ENCODE results near the gene FYN.

FYN gene

DNA sequence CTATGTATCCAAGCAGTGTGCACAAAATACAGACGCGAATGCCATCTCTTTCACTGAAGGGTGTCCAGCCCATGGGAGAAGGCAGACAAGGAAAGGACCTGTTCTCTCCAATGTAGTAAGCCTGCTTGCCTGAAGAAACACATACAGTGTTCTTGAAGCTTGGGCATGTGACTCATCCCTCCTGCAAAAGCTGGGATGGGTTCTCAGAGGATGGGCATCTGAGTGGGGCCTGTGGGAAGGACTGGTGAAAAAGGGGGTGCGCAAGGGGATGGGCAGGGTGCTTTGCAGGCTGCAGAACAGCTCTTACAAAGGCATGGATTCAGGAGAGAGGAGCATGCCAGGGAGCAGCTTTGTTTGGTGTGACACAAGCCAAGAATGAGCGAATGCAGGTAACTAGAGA is 128.1 kb downstream of the FYN start:
- CTCF ChIA-PET, result no interaction called here
- no peak for DNase-seq (ENCODE audit: extremely low spot score)
- POLR2A ChIA-PET, result no interaction called here
- TF ChIP-seq NFRKB (IDR thresholded peaks at IDR 0.05) (no peak), FOXA1 (IDR thresholded peaks at IDR 0.05) (no peak), TARDBP (IDR thresholded peaks at IDR 0.05) (no peak), BHLHE40 (IDR thresholded peaks at IDR 0.05; ENCODE audit: borderline replicate concordance) (no peak), CTBP1 (IDR thresholded peaks at IDR 0.05; ENCODE audit: borderline replicate concordance) (no peak), SP1 (IDR thresholded peaks at IDR 0.05) (no peak), HDGF (IDR thresholded peaks at IDR 0.05; ENCODE audit: borderline replicate concordance) (no peak), FOXK2 (IDR thresholded peaks at IDR 0.05) (no peak), ARNT (IDR thresholded peaks at IDR 0.05) (no peak), SUZ12 (IDR thresholded peaks at IDR 0.05) (no peak), LEF1 (IDR thresholded peaks at IDR 0.05; ENCODE audit: borderline replicate concordance) (no peak), L3MBTL2 (conservative IDR thresholded peaks at IDR 0.05) (no peak)
- TF ChIP-seq, protein P1, sequence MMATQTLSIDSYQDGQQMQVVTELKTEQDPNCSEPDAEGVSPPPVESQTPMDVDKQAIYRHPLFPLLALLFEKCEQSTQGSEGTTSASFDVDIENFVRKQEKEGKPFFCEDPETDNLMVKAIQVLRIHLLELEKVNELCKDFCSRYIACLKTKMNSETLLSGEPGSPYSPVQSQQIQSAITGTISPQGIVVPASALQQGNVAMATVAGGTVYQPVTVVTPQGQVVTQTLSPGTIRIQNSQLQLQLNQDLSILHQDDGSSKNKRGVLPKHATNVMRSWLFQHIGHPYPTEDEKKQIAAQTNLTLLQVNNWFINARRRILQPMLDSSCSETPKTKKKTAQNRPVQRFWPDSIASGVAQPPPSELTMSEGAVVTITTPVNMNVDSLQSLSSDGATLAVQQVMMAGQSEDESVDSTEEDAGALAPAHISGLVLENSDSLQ (IDR thresholded peaks at IDR 0.05), result no peak

DNA sequence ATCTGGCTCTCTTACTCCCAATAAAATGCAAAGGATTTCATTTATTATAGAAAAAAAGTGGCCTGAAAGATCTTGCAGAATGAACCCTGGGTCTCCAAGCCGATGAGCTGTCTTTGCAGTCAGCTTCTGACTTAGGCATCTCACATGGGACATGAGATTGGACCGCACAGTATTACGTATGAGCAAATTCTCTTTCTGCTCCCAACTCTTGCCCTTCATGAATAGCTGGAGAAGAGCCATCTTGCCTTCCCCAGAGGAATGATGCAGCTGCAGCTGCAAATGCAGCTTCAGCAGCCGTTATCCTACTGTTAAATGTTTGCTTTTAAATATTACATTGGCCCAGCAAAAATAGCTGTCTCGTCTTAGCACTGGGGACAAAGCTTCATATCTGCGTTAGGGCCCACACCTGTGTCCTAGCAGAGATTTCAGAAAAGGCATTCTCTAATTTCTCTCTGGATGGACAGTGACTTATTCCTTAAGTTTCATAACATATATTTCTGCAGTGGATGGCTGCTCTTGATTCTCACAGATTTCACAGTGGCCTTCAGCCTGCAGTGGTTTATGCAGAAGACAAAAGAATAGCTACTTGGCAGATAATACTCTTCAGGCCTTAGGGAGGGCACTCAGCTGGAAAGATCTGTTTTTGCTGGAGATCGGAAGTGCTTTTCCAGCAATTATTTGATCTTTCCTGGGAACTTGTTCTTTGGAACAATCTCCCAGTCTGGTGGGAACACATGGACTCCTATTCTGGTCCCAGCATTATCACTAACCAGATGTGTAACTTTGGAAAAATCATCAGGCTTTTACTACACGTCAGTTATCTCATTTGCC is 129.2 kb downstream of the FYN start:
- no peak for TF ChIP-seq BHLHE40 (IDR thresholded peaks at IDR 0.05; ENCODE audit: borderline replicate concordance)
- TF ChIP-seq ELF4 (IDR thresholded peaks at IDR 0.05), result no peak
- TF ChIP-seq, protein P1 (IDR thresholded peaks at IDR 0.05), result no peak
- no peak for TF ChIP-seq FOXA1 (IDR thresholded peaks at IDR 0.05)
- TF ChIP-seq SUZ12 (IDR thresholded peaks at IDR 0.05), result no peak
- TF ChIP-seq L3MBTL2 (conservative IDR thresholded peaks at IDR 0.05), result no peak
- no peak for TF ChIP-seq HDGF (IDR thresholded peaks at IDR 0.05; ENCODE audit: borderline replicate concordance)
- CTCF ChIA-PET, result no interaction called here
- POLR2A ChIA-PET, result no interaction called here
- DNase-seq (ENCODE audit: extremely low spot score), result no peak

DNA sequence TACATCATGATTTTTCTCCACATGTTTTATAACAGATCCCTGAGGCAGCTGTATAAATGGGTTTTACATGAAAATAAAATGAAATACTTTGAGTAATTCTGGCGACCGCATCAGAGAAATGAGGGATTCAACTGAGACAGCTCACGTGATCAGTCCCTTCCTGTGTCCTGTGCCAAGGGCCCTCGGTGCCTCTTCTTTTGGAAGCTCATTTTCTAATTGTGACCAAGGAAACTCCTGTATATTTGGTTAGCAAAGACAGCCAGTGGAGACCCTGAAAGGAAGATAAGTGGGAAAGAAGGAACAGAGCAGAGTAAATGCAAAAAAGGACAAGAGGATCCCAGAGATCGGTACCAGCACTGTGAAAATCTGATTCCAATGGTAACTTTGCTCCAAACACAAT is 129.9 kb downstream of the FYN start:
- POLR2A ChIA-PET, result no interaction called here
- CTCF ChIA-PET, result no interaction called here
- no peak for DNase-seq (ENCODE audit: extremely low spot score)
- no peak for TF ChIP-seq BHLHE40 (IDR thresholded peaks at IDR 0.05; ENCODE audit: borderline replicate concordance)
- no peak for TF ChIP-seq ARNT (IDR thresholded peaks at IDR 0.05)
- no peak for TF ChIP-seq FOXK2 (IDR thresholded peaks at IDR 0.05)
- TF ChIP-seq L3MBTL2 (conservative IDR thresholded peaks at IDR 0.05), result no peak
- no peak for TF ChIP-seq HDGF (IDR thresholded peaks at IDR 0.05; ENCODE audit: borderline replicate concordance)
- TF ChIP-seq, protein P1 (IDR thresholded peaks at IDR 0.05), result no peak
- TF ChIP-seq SP1 (IDR thresholded peaks at IDR 0.05), result no peak
- TF ChIP-seq ELF4 (IDR thresholded peaks at IDR 0.05), result no peak
- no peak for TF ChIP-seq LEF1 (IDR thresholded peaks at IDR 0.05; ENCODE audit: borderline replicate concordance)
- no peak for TF ChIP-seq NFRKB (IDR thresholded peaks at IDR 0.05)
- TF ChIP-seq FOXA1 (IDR thresholded peaks at IDR 0.05), result no peak
- no peak for TF ChIP-seq ZNF384 (IDR thresholded peaks at IDR 0.05)
- TF ChIP-seq FOXM1 (IDR thresholded peaks at IDR 0.05; ENCODE audit: borderline replicate concordance), result no peak
- no peak for TF ChIP-seq SUZ12 (IDR thresholded peaks at IDR 0.05)
- TF ChIP-seq CTBP1 (IDR thresholded peaks at IDR 0.05; ENCODE audit: borderline replicate concordance), result no peak
- TF ChIP-seq TARDBP (IDR thresholded peaks at IDR 0.05), result no peak

DNA sequence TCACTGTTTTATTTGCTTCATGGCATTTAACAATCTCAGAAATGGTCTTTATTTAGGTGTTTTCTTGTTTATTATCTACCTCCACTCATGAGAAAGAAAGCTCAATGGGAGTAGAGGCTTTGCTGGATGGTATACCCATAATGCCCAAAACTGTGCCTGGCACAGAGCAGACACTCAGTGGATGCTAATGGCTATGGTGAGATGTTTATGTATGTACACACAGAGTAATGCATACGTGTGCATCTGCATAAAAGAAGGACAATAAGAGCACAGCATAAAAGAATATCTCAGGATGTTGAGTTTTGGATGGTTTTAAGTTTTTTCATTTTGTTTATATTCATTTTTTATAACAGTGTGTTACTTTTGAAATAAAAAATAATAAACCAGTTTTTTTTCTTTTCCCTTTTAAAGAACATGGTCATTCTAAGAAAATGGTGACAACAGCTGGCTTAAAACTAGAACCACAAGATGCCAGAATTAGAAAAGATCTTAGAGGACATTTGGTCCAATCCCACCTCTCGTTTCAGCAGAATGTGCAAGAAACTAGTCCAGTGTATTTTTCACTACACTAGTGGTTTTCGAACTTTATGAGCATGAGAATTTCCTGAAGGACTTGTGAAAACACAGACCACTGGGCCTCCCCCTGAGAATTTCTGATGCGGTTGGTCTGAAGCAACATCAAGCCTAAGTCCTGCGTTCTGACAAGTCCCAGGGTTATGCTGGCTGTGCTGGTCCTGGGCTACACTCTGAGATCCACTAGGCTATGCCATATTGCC is 131.9 kb downstream of the FYN start:
- TF ChIP-seq SP1 (IDR thresholded peaks at IDR 0.05) (no peak), FOXM1 (IDR thresholded peaks at IDR 0.05; ENCODE audit: borderline replicate concordance) (no peak)
- CTCF ChIA-PET, result no interaction called here
- DNase-seq (ENCODE audit: extremely low spot score), result no peak
- POLR2A ChIA-PET, result no interaction called here

DNA sequence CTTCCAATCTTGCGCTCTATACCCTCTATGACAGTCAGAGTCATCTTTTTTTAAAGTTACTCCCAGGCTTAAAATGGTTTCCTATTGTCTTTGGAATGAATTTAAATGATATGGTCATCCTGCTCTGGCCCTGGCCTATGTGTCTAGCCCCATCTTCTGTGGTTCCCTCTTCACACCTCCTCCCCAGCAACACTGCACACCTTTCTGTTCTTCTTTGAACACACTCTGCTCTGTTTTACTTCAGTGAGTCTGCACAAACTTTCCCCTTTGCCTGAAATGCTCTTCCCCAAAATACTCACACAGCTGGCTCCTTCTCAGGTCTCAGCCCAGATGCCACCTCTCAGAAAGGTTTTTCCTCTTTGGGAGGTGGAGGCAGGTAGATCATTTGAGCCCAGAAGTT is 132.7 kb downstream of the FYN start:
- DNase-seq (ENCODE audit: extremely low spot score), result no peak
- ChIA-PET CTCF (no interaction called here), POLR2A (no interaction called here)
- TF ChIP-seq ARNT (IDR thresholded peaks at IDR 0.05), result no peak
- TF ChIP-seq SP1 (IDR thresholded peaks at IDR 0.05), result no peak
- TF ChIP-seq FOXK2 (IDR thresholded peaks at IDR 0.05), result no peak
- no peak for TF ChIP-seq LEF1 (IDR thresholded peaks at IDR 0.05; ENCODE audit: borderline replicate concordance)
- TF ChIP-seq SUZ12 (IDR thresholded peaks at IDR 0.05), result no peak
- TF ChIP-seq TARDBP (IDR thresholded peaks at IDR 0.05), result no peak
- TF ChIP-seq HDGF (IDR thresholded peaks at IDR 0.05; ENCODE audit: borderline replicate concordance), result no peak
- TF ChIP-seq ZNF384 (IDR thresholded peaks at IDR 0.05), result no peak

DNA sequence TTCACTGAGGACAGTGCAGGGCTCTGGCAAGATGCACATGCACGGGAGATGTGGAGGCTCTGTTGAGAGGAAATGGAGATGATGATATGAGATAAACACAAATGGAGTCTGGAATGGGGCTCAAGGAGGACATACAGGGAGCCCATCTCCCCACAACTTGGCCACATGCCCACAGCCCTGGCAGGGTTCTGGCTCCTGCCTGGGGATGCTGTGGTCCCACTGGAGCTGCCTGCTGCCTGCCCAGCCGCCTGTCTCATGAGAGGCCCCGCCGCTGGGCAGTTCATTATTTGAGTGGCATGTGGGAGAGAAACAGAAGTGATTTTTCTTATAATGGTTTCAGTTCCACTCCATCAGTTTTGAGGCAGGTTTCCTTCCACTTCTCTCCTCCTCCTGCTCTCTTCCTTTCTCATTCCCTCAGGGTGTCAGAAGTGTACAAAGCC is 134.0 kb downstream of the FYN start:
- DNase-seq (ENCODE audit: extremely low spot score), result no peak
- POLR2A ChIA-PET, result no interaction called here
- CTCF ChIA-PET, result no interaction called here
- TF ChIP-seq SUZ12 (IDR thresholded peaks at IDR 0.05) (no peak), TARDBP (IDR thresholded peaks at IDR 0.05) (no peak), L3MBTL2 (conservative IDR thresholded peaks at IDR 0.05) (no peak), FOXA1 (IDR thresholded peaks at IDR 0.05) (no peak), CTBP1 (IDR thresholded peaks at IDR 0.05; ENCODE audit: borderline replicate concordance) (no peak)
